H1 (cell line): ENCODE results near the gene CES4A. TPM values are rescaled to one million over a fixed set of nuclear protein-coding genes. Genes with fewer than 3 reads are reported as not detected.

Experiments
- CTCF ChIA-PET: fragments of 300-600 bp; sonication (Branson Sonifier 250); formaldehyde crosslinking; loops from one replicate; lab custom pipeline; 2021; ENCODE audit not compliant: partially characterized antibody; lab: Charles Lee
- POLR2A ChIA-PET: fragments of 300-600 bp; sonication (Branson Sonifier 250); formaldehyde crosslinking; loops from one replicate; lab custom pipeline; 2021; ENCODE audit warnings: inconsistent platforms; ENCODE audit not compliant: partially characterized antibody; lab: Charles Lee
- DNase-seq, 2 experiments: peaks; one replicate each; pipeline versions ENCODE4 v3.0.0 to v3.0.0-alpha.2; 2010 to 2022; ENCODE audit warnings: low spot score in 2 of 2, low read depth in 1 of 2, mixed read lengths in 1 of 2
- FAIRE-seq: peaks from 2 replicates; lab custom pipeline; 2011; peaks lifted over from hg19 to GRCh38; lab: Jason Lieb, UNC
- H2AFZ ChIP-seq: 2 replicates; pipeline ENCODE4 v1.8.1; 2012; ENCODE audit warnings: low read length, inconsistent platforms
- H2AK5ac ChIP-seq: 2 replicates; pipeline ENCODE4 v1.6.1; 2013; ENCODE audit warnings: low read depth, low read length
- H2BK120ac ChIP-seq: replicated peaks from 2 replicates; pipeline ENCODE3; 2013; ENCODE audit warnings: low read depth, low read length, inconsistent platforms
- H2BK12ac ChIP-seq: 2 replicates; pipeline ENCODE4 v1.6.1; 2013; ENCODE audit warnings: low read depth, low read length
- H2BK15ac ChIP-seq: 2 replicates; pipeline ENCODE4 v1.6.1; 2013; ENCODE audit warnings: low read length
- H2BK20ac ChIP-seq: 2 replicates; pipeline ENCODE4 v1.6.1; 2013; ENCODE audit warnings: low read length
- H2BK5ac ChIP-seq: 2 replicates; pipeline ENCODE4 v1.6.1; 2013; ENCODE audit warnings: low read depth, low read length
- H3K14ac ChIP-seq: 2 replicates; pipeline ENCODE4 v1.6.1; 2013; ENCODE audit warnings: inconsistent platforms; ENCODE audit not compliant: insufficient read length
- H3K18ac ChIP-seq: 2 replicates; pipeline ENCODE4 v1.6.1; 2013; ENCODE audit warnings: low read length; ENCODE audit errors: extremely low read depth
- H3K23ac ChIP-seq: 2 replicates; pipeline ENCODE4 v1.6.1; 2013; ENCODE audit warnings: inconsistent platforms; ENCODE audit not compliant: insufficient read length
- H3K23me2 ChIP-seq: 2 replicates; pipeline ENCODE4 v1.6.1; 2013; ENCODE audit warnings: low read depth, low read length
- H3K27ac ChIP-seq: 2 replicates; pipeline ENCODE4 v1.6.1; 2011; ENCODE audit warnings: low read depth, low read length, inconsistent platforms
- H3K27me3 ChIP-seq, 4 experiments: replicated peaks in 1 of 4; 1 replicate in 1 of 4; 2 replicates in 3 of 4; pipeline versions ENCODE4 v1.6.1 to v1.8.1; 2011 to 2013; ENCODE audit warnings: low read length in 3 of 4, mild to moderate bottlenecking in 3 of 4, inconsistent platforms in 2 of 4, mixed read lengths in 2 of 4, moderate library complexity in 1 of 4; ENCODE audit not compliant: control insufficient read depth in 3 of 4, insufficient read depth in 3 of 4; ENCODE audit errors: extremely low read depth in 1 of 4
- H3K36me3 ChIP-seq, 4 experiments: 2 replicates each; pipeline versions ENCODE4 v1.6.1 to v1.8.1; 2011 to 2013; ENCODE audit warnings: mild to moderate bottlenecking in 4 of 4, low read length in 3 of 4, moderate library complexity in 2 of 4, control low read depth in 1 of 4, inconsistent platforms in 1 of 4; ENCODE audit not compliant: insufficient read depth in 4 of 4, control insufficient read depth in 2 of 4
- H3K4ac ChIP-seq: replicated peaks from 2 replicates; pipeline ENCODE3; 2013; ENCODE audit warnings: low read length, low read depth, mixed read lengths, inconsistent platforms; ENCODE audit not compliant: insufficient read length
- H3K4me1 ChIP-seq, 4 experiments: replicated peaks in 1 of 4; 1 replicate in 1 of 4; 2 replicates in 3 of 4; pipeline versions ENCODE4 v1.6.1 to v1.8.1; 2011 to 2013; ENCODE audit warnings: low read length in 3 of 4, inconsistent platforms in 2 of 4, mixed read lengths in 1 of 4; ENCODE audit not compliant: insufficient read depth in 4 of 4, control insufficient read depth in 3 of 4
- H3K4me2 ChIP-seq, 2 experiments: 2 replicates each; pipeline versions ENCODE4 v1.6.1 to v1.8.1; 2011 to 2013; ENCODE audit warnings: low read depth in 2 of 2, low read length in 2 of 2, control low read depth in 1 of 2, inconsistent platforms in 1 of 2, mild to moderate bottlenecking in 1 of 2; ENCODE audit not compliant: insufficient read depth in 1 of 2
- H3K4me3 ChIP-seq, 4 experiments: fragments of 200-600, 300-600 bp in 1 of 4; sonication (generic), shearing (Covaris generic), sonication (Bioruptor Twin) in 1 of 4; 2 replicates each; pipeline versions ENCODE4 v1.5.1 to v1.8.1; 2011 to 2016; ENCODE audit warnings: low read length in 4 of 4, low read depth in 3 of 4, control low read depth in 2 of 4, inconsistent platforms in 2 of 4, mild to moderate bottlenecking in 2 of 4, mixed read lengths in 1 of 4, moderate library complexity in 1 of 4; ENCODE audit not compliant: insufficient read depth in 2 of 4; ENCODE audit errors: extremely low read depth in 1 of 4
- H3K56ac ChIP-seq: replicated peaks from 2 replicates; pipeline ENCODE3; 2013; ENCODE audit warnings: low read depth, mild to moderate bottlenecking, mixed read lengths, low read length, inconsistent platforms; ENCODE audit not compliant: insufficient read length
- H3K79me1 ChIP-seq: 2 replicates; pipeline ENCODE4 v1.6.1; 2013; ENCODE audit warnings: low read depth, low read length, control low read depth
- H3K79me2 ChIP-seq, 2 experiments: 2 replicates each; pipeline versions ENCODE4 v1.6.1 to v1.8.1; 2012 to 2013; ENCODE audit warnings: low read length in 2 of 2, mild to moderate bottlenecking in 2 of 2, inconsistent platforms in 1 of 2; ENCODE audit not compliant: insufficient read depth in 2 of 2, control insufficient read depth in 1 of 2
- H3K9ac ChIP-seq, 4 experiments: replicated peaks in 1 of 4; 1 replicate in 1 of 4; 2 replicates in 3 of 4; pipeline versions ENCODE4 v1.6.1 to v1.8.1; 2011 to 2013; ENCODE audit warnings: low read depth in 3 of 4, low read length in 3 of 4, control low read depth in 2 of 4, mild to moderate bottlenecking in 2 of 4, moderate library complexity in 2 of 4, inconsistent platforms in 1 of 4; ENCODE audit errors: extremely low read depth in 1 of 4
- H3K9me3 ChIP-seq, 2 experiments: 2 replicates each; pipeline versions ENCODE4 v1.6.1 to v1.8.1; 2012 to 2013; ENCODE audit warnings: mild to moderate bottlenecking in 2 of 2, moderate library complexity in 2 of 2, control low read depth in 1 of 2, inconsistent platforms in 1 of 2, low read depth in 1 of 2, low read length in 1 of 2, mixed read lengths in 1 of 2; ENCODE audit not compliant: insufficient read depth in 2 of 2
- H4K20me1 ChIP-seq, 2 experiments: replicated peaks in 1 of 2; 2 replicates each; pipeline versions ENCODE3 to v1.8.1; 2011 to 2013; ENCODE audit warnings: inconsistent platforms in 2 of 2, low read length in 2 of 2, mild to moderate bottlenecking in 1 of 2; ENCODE audit not compliant: insufficient read depth in 2 of 2, control insufficient read depth in 1 of 2
- H4K5ac ChIP-seq: 2 replicates; pipeline ENCODE4 v1.6.1; 2013; ENCODE audit warnings: low read length, low read depth, mixed read lengths, inconsistent platforms; ENCODE audit not compliant: insufficient read length
- H4K8ac ChIP-seq: 2 replicates; pipeline ENCODE4 v1.8.0; 2013; ENCODE audit warnings: mild to moderate bottlenecking, moderate library complexity, low read length, inconsistent platforms; ENCODE audit not compliant: insufficient read depth; ENCODE audit errors: extremely low read depth
- H4K91ac ChIP-seq: replicated peaks from 2 replicates; pipeline ENCODE3; 2013; ENCODE audit warnings: low read length, mixed read lengths, inconsistent platforms; ENCODE audit not compliant: insufficient read length
- ATF2 ChIP-seq: IDR thresholded peaks from 2 replicates; pipeline ENCODE4 v1.6.1; 2012; ENCODE audit warnings: low read length, inconsistent platforms
- CBX5 ChIP-seq: fragments of 300-800, 300-1000 bp; sonication (generic); IDR thresholded peaks from 2 replicates; pipeline ENCODE4 v1.7.1; 2016; ENCODE audit warnings: antibody characterized with exemption, low read length, low read depth
- CEBPB ChIP-seq: IDR thresholded peaks from 2 replicates; pipeline ENCODE4 v1.6.1; 2012; ENCODE audit warnings: low read depth, low read length
- CREB1 ChIP-seq: IDR thresholded peaks from 2 replicates; pipeline ENCODE4 v1.6.1; 2012; ENCODE audit warnings: inconsistent platforms
- EGR1 ChIP-seq: IDR thresholded peaks from 2 replicates; pipeline ENCODE4 v1.6.1; 2011; ENCODE audit warnings: low read depth, low read length, borderline replicate concordance
- EZH2 ChIP-seq: fragments of 200-600 bp; sonication (generic); IDR thresholded peaks from 2 replicates; pipeline ENCODE4 v1.7.1; 2012; ENCODE audit warnings: low read depth, mild to moderate bottlenecking, moderate library complexity, low read length, inconsistent platforms; ENCODE audit not compliant: severe bottlenecking
- GTF2F1 ChIP-seq: IDR thresholded peaks from 2 replicates; pipeline ENCODE4 v1.6.1; 2012; ENCODE audit warnings: low read depth, low read length, improper control_type of control experiment, borderline replicate concordance
- MAFK ChIP-seq: IDR thresholded peaks from 2 replicates; pipeline ENCODE4 v1.6.1; 2012; ENCODE audit warnings: low read depth, mild to moderate bottlenecking, improper control_type of control experiment, low read length
- NRF1 ChIP-seq: IDR thresholded peaks from 2 replicates; pipeline ENCODE4 v1.6.1; 2011; ENCODE audit warnings: mild to moderate bottlenecking, low read depth, low read length, improper control_type of control experiment
- TEAD4 ChIP-seq: IDR thresholded peaks from 2 replicates; pipeline ENCODE4 v1.6.1; 2012; ENCODE audit warnings: low read depth, low read length, inconsistent platforms, mixed read lengths
- ZNF274 ChIP-seq: IDR thresholded peaks from 2 replicates; pipeline ENCODE4 v1.7.0; 2012; ENCODE audit warnings: low read length, borderline replicate concordance; ENCODE audit errors: extremely low read depth
- WGBS, 2 experiments: shearing (Covaris generic) in 1 of 2; methylation state at CpG; one replicate each; pipeline versions ENCODE4 v1.1.6 to v1.1.7; 2013 to 2015; ENCODE audit warnings: low lambda C conversion rate in 2 of 2, mixed read lengths in 2 of 2, inconsistent platforms in 1 of 2, low coverage in 1 of 2, missing lambda C conversion rate in 1 of 2; ENCODE audit not compliant: insufficient replicate concordance in 2 of 2, insufficient coverage in 1 of 2, insufficient read length in 1 of 2; ENCODE audit errors: extremely low coverage in 1 of 2, missing lambda C conversion rate in 1 of 2; 5-methylcytosine and 5-hydroxymethylcytosine counted together
- polyA plus RNA-seq, 7 experiments: library from polyadenylated mRNA; depleted of rRNA in 3 of 7; stranded (reverse) in 5 of 7; unstranded in 2 of 7; fragments of >200 nt in 5 of 7; fragments of 200-250 nt in 2 of 7; gene quantifications; 1 replicate in 5 of 7; 2 replicates in 1 of 7; 4 replicates in 1 of 7; pipeline versions ENCODE4 v1.2.1 to v1.2.3, GENCODE V29; 2011 to 2013; ENCODE audit warnings: missing spikeins in 2 of 7, mixed read lengths in 2 of 7
- total RNA-seq: library from RNA; stranded (reverse); fragmentation: NEBNext Ultra II Directional; extraction: Animal tissue kit (Norgen Biotek cat#: 25700); gene quantifications from 2 replicates; pipeline ENCODE4 v1.2.1, GENCODE V29; 2021

CES4A gene
- total and polyA plus RNA-seq, 2 of the 8 experiments (the other 6 are each of a cell fraction or from before 2014, with no cell fraction given), result 0.93 to 1.5 TPM

- CTCF ChIA-PET, result interaction anchor here (1.0 to 9.9 kb wide), 4 partner anchors 80 to 174 kb away, joined by 3 to 164 read pairs (median 6); partner anchors contain the start of gene PHAF1
- no peak overlapping the region for H3K4ac ChIP-seq
- no peak for TF ChIP-seq ZNF274
- TF ChIP-seq ATF2, result no peak
- TF ChIP-seq NRF1, result no peak
- TF ChIP-seq EGR1, result no peak
- TF ChIP-seq CBX5, result no peak
- TF ChIP-seq EZH2, result no peak
- TF ChIP-seq GTF2F1, result no peak
- TF ChIP-seq CEBPB, result no peak
- TF ChIP-seq CREB1, result no peak
- no peak for TF ChIP-seq TEAD4
- no peak for TF ChIP-seq MAFK
These were observed 36.2 kb downstream of the CES4A start for GRCh38 chr16:67024384-67025209.

More at GRCh38 chr16:67024384-67025209, 36.2 kb downstream of the CES4A start:
- DNase-seq (no peak), FAIRE-seq (no peak)
- H2BK120ac ChIP-seq, result no peak overlapping the region
- peaks cover 0 to under 1% (median 0%) of the 10 kb centered on the region in 4 experiments; a peak in 2 of 7 replicates for H3K27me3 ChIP-seq
- H3K23ac ChIP-seq, result no peak overlapping the region
- H3K4me1 ChIP-seq, result peaks cover 0 to 4% (median 0%) of the 10 kb centered on the region in 4 experiments; a peak in 2 of 7 replicates
- peaks cover 5% of the 10 kb centered on the region; the same call in 1 of the 2 replicates for H3K23me2 ChIP-seq
- no peak overlapping the region for H2BK5ac ChIP-seq
- H3K14ac ChIP-seq, result no peak overlapping the region
- no peak overlapping the region for H4K91ac ChIP-seq
- POLR2A ChIA-PET, result no interaction called here
- no peak overlapping the region for H3K27ac ChIP-seq
- H2AK5ac ChIP-seq, result no peak overlapping the region
- no peak overlapping the region for H2BK12ac ChIP-seq
- H4K20me1 ChIP-seq, result no peaks in the 10 kb centered on the region
- no peak overlapping the region for H2BK20ac ChIP-seq
- H3K18ac ChIP-seq, result no peak overlapping the region
- H3K4me2 ChIP-seq, result no peak overlapping the region
- no peak overlapping the region for H4K5ac ChIP-seq
- no peak overlapping the region for H2AFZ ChIP-seq
- no peaks in the 10 kb centered on the region for H3K79me2 ChIP-seq
- H3K9ac ChIP-seq, result no peak overlapping the region
- no peak overlapping the region for H2BK15ac ChIP-seq
- no peaks in the 10 kb centered on the region; a peak in 1 of 4 replicates for H3K9me3 ChIP-seq
- H4K8ac ChIP-seq, result no peak overlapping the region
- H3K79me1 ChIP-seq, result no peaks in the 10 kb centered on the region
- H3K4me3 ChIP-seq, result no peak overlapping the region
- WGBS, 2 experiments, result 75% methylated on average over 4 of the region's 4 CpGs; no CpG with 5 or more reads in 1 of the 2 experiments
- no peaks in the 10 kb centered on the region for H3K36me3 ChIP-seq
- no peak overlapping the region for H3K56ac ChIP-seq
